PC-9 (cell line): ENCODE data around the gene PDLIM5. TPM values are rescaled to one million over a fixed set of nuclear protein-coding genes. Genes with fewer than 3 reads are reported as not detected.

Experiments used
- BruUV-seq: library from RNA; stranded (reverse); fragments of 400-500 nt; replicated peaks from 2 replicates; lab custom pipeline; 2021; lab: Mats Ljungman, UMichigan
- CTCF ChIA-PET: fragments of 300-600 bp; sonication (Branson Sonifier 250); formaldehyde crosslinking; loops from one replicate; lab custom pipeline; 2022; ENCODE audit warnings: antibody characterized with exemption; lab: Charles Lee
- POLR2A ChIA-PET: fragments of 300-600 bp; sonication (Branson Sonifier 250); formaldehyde crosslinking; loops from one replicate; lab custom pipeline; 2022; ENCODE audit warnings: antibody characterized with exemption; ENCODE audit not compliant: unreplicated experiment; lab: Charles Lee
- DNase-seq, 2 experiments: peaks; one replicate each; pipeline versions ENCODE4 v3.0.0 to v3.0.0-alpha.2; 2015 to 2022; ENCODE audit warnings: mixed read lengths in 1 of 2
- H2AFZ ChIP-seq: fragments of 200-600 bp; sonication (generic); 2 replicates; pipeline ENCODE4 v1.8.1; 2017; ENCODE audit warnings: antibody characterized with exemption
- H3F3A ChIP-seq: fragments of 200-600 bp; sonication (generic); 2 replicates; pipeline ENCODE4 v1.8.1; 2017; ENCODE audit warnings: antibody characterized with exemption, mild to moderate bottlenecking, low read depth; ENCODE audit not compliant: insufficient read depth
- H3K27ac ChIP-seq: fragments of 200-600 bp; sonication (generic); 2 replicates; pipeline ENCODE4 v1.6.1; 2016; ENCODE audit warnings: mixed run types
- H3K27me3 ChIP-seq: fragments of 200-600 bp; sonication (generic); 2 replicates; pipeline ENCODE4 v1.6.1; 2016; ENCODE audit warnings: low read depth, mixed run types; ENCODE audit not compliant: insufficient read depth
- H3K36me3 ChIP-seq: fragments of 200-600 bp; sonication (generic); 2 replicates; pipeline ENCODE4 v1.6.1; 2016; ENCODE audit warnings: low read depth, mixed run types
- H3K4me1 ChIP-seq: fragments of 200-600 bp; sonication (generic); replicated peaks from 2 replicates; pipeline ENCODE4 v1.6.1; 2016; ENCODE audit warnings: mixed run types; ENCODE audit not compliant: insufficient read depth
- H3K4me2 ChIP-seq: fragments of 200-600 bp; sonication (generic); 2 replicates; pipeline ENCODE4 v1.6.1; 2017; ENCODE audit warnings: mixed run types
- H3K4me3 ChIP-seq: fragments of 200-600 bp; sonication (generic); 2 replicates; pipeline ENCODE4 v1.6.1; 2016; ENCODE audit warnings: mixed run types
- H3K79me2 ChIP-seq: fragments of 200-600 bp; sonication (generic); 2 replicates; pipeline ENCODE4 v1.6.1; 2017; ENCODE audit warnings: low read depth, mixed run types
- H3K9me2 ChIP-seq: fragments of 200-600 bp; sonication (generic); 2 replicates; pipeline ENCODE4 v1.8.1; 2017; ENCODE audit warnings: mild to moderate bottlenecking; ENCODE audit not compliant: insufficient read depth
- H3K9me3 ChIP-seq: fragments of 200-600 bp; sonication (generic); 2 replicates; pipeline ENCODE4 v1.8.1; 2016; ENCODE audit warnings: low read depth; ENCODE audit not compliant: insufficient read depth
- H4K20me1 ChIP-seq: fragments of 200-600 bp; sonication (generic); 2 replicates; pipeline ENCODE4 v1.8.1; 2017; ENCODE audit not compliant: insufficient read depth
- EZH2 ChIP-seq: fragments of 200-600 bp; sonication (generic); IDR thresholded peaks from 2 replicates; pipeline ENCODE4 v1.8.0; 2017; ENCODE audit warnings: antibody characterized with exemption, low read depth
- intact Hi-C: fragments of 100-400 bp; cut with micrococcal nuclease; formaldehyde crosslinking; loops from one replicate; pipeline ENCODE4 v1.10.0; 2022; ENCODE audit not compliant: unreplicated experiment
- total RNA-seq: library from RNA; stranded (reverse); gene quantifications from 2 replicates; pipeline ENCODE4 v1.2.3, GENCODE V29; 2021
- TF ChIP-seq, protein P1 (sequence below): fragments of 200-600 bp; sonication (generic); conservative IDR thresholded peaks from 2 replicates; pipeline ENCODE4 v1.6.1; 2017; ENCODE audit warnings: mixed run types, antibody characterized with exemption, mild to moderate bottlenecking, moderate library complexity

The PDLIM5 gene
- total RNA-seq, 1 experiment from 2014 or later, result 130 TPM

DNA sequence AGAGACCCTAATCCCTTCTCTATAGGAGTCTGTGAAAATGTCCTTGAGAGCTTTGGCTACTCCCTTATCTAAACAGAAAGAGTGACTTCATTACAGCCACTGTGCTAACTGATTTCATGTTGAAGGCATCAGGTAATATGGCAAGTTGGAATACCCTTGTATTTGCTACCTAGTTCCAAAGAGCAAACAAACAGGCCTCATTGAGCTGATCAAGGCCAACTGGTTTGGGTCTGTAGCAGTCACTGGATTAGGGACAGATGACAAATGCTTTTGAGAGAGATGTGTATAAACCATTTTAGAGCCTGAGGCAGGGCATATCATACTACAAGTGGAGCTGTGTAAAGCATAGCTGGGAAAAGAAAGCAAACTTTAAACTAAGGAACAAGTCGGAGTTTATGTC lies 22.9 kb upstream of the PDLIM5 start:
- intact Hi-C loops, result no loop called here
- ChIA-PET POLR2A (interaction anchor here (0.6 kb wide), 1 partner anchor 9 kb away, joined by 3 read pairs; no protein-coding TSS in a partner anchor), CTCF (no interaction called here)
- Histone ChIP-seq H2AFZ (no peak overlapping the region), H3K4me3 (no peak overlapping the region), H3K4me1 (no peaks in the 10 kb centered on the region), H3K9me3 (0 out of 2 replicates have a peak, but pooled peaks cover 3% of the 10 kb centered on the region), H3K36me3 (no peaks in the 10 kb centered on the region), H3K27me3 (no peaks in the 10 kb centered on the region), H3K9me2 (no peaks in the 10 kb centered on the region), H3F3A (no peaks in the 10 kb centered on the region), H3K79me2 (no peaks in the 10 kb centered on the region), H3K4me2 (no peak overlapping the region), H3K27ac (no peak overlapping the region), H4K20me1 (no peaks in the 10 kb centered on the region)
- no peak for DNase-seq
- BruUV-seq, result no TSS peak
- TF ChIP-seq, protein P1, sequence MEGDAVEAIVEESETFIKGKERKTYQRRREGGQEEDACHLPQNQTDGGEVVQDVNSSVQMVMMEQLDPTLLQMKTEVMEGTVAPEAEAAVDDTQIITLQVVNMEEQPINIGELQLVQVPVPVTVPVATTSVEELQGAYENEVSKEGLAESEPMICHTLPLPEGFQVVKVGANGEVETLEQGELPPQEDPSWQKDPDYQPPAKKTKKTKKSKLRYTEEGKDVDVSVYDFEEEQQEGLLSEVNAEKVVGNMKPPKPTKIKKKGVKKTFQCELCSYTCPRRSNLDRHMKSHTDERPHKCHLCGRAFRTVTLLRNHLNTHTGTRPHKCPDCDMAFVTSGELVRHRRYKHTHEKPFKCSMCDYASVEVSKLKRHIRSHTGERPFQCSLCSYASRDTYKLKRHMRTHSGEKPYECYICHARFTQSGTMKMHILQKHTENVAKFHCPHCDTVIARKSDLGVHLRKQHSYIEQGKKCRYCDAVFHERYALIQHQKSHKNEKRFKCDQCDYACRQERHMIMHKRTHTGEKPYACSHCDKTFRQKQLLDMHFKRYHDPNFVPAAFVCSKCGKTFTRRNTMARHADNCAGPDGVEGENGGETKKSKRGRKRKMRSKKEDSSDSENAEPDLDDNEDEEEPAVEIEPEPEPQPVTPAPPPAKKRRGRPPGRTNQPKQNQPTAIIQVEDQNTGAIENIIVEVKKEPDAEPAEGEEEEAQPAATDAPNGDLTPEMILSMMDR, result no peak
- TF ChIP-seq EZH2, result no peak

DNA sequence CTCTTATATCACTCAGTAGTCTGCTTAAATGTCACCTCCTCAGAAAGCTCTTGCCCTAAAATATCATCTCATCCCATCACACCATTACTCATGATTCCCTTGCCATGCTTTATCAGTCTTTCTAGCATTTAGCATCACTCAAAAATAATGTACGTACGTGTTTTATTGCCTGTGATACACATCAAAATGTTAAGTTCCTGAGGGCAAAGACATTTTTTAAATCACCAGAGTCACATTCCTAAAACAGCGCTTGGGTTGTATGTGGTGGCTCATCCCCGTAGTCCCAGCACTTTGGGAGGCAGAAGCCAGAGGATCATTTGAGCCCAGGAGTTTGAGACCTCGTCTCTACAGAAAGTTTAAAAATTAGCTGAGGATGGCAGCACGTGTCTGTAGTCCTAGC lies 21.3 kb upstream of the PDLIM5 start:
- no peak for DNase-seq
- H2AFZ ChIP-seq, result no peak overlapping the region
- no peak overlapping the region for H3K27ac ChIP-seq
- no peaks in the 10 kb centered on the region for H3K36me3 ChIP-seq
- no TSS peak for BruUV-seq
- H3K9me2 ChIP-seq, result no peaks in the 10 kb centered on the region
- no peaks in the 10 kb centered on the region for H3K4me1 ChIP-seq
- H3K27me3 ChIP-seq, result no peaks in the 10 kb centered on the region
- TF ChIP-seq, protein P1, result no peak
- TF ChIP-seq EZH2, result no peak
- ChIA-PET POLR2A (interaction anchor here (0.5 kb wide), 1 partner anchor 123 kb away, joined by 3 read pairs; no protein-coding TSS in a partner anchor), CTCF (no interaction called here)
- no peaks in the 10 kb centered on the region for H3K79me2 ChIP-seq
- H3K4me3 ChIP-seq, result no peak overlapping the region
- H3F3A ChIP-seq, result no peaks in the 10 kb centered on the region
- H3K4me2 ChIP-seq, result no peak overlapping the region
- intact Hi-C loops, result no loop called here
- H4K20me1 ChIP-seq, result no peaks in the 10 kb centered on the region
- 0 out of 2 replicates have a peak, but pooled peaks cover 3% of the 10 kb centered on the region for H3K9me3 ChIP-seq

DNA sequence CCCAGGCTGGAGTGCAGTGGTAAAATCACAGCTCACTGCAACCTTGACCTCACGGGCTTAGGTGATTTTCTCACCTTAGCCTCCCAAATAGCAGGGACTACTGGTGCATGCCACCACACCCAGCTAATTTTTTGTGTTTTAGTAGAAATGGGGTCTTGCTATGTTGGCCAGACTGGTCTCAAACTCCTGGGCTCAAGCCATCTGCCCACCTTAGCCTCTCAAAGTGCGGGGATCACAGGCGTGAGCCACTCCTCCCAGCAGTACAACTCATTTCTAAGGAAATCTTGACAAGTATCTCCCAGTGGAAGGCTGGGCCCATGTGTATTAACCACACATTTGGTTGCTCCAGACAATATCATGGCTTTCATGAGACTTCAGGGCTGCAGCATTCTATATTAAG lies 20.4 kb upstream of the PDLIM5 start:
- no peaks in the 10 kb centered on the region for H3F3A ChIP-seq
- H3K4me2 ChIP-seq, result no peak overlapping the region
- POLR2A ChIA-PET, result no interaction called here
- no peaks in the 10 kb centered on the region for H3K36me3 ChIP-seq
- TF ChIP-seq EZH2, result no peak
- TF ChIP-seq, protein P1, result no peak
- H4K20me1 ChIP-seq, result no peaks in the 10 kb centered on the region
- intact Hi-C loops, result no loop called here
- H3K4me1 ChIP-seq, result no peaks in the 10 kb centered on the region
- DNase-seq, result no peak
- H2AFZ ChIP-seq, result no peak overlapping the region
- 0 out of 2 replicates have a peak, but pooled peaks cover 3% of the 10 kb centered on the region for H3K9me3 ChIP-seq
- H3K9me2 ChIP-seq, result no peaks in the 10 kb centered on the region
- H3K27ac ChIP-seq, result no peak overlapping the region
- H3K4me3 ChIP-seq, result no peak overlapping the region
- H3K79me2 ChIP-seq, result no peaks in the 10 kb centered on the region
- H3K27me3 ChIP-seq, result no peaks in the 10 kb centered on the region
- BruUV-seq, result no TSS peak
- CTCF ChIA-PET, result no interaction called here
